Vagina (tissue), 2 donors: ENCODE data around the gene ALKBH3. TPM values are rescaled to one million over a fixed set of nuclear protein-coding genes. Genes with fewer than 3 reads are reported as not detected.

Experiments
- DNase-seq, 2 donors: peaks; one replicate each; pipeline ENCODE4 v3.0.0-alpha.2; 2017; ENCODE audit errors: extremely low spot score in 2 of 2
- H3K27ac ChIP-seq: fragments of 200-600 bp; sonication (generic); one replicate; pipeline ENCODE4 v1.5.1; 2019
- H3K27me3 ChIP-seq: fragments of 200-600 bp; sonication (generic); one replicate; pipeline ENCODE4 v1.5.1; 2019
- H3K36me3 ChIP-seq, 2 donors: fragments of 200-600 bp; sonication (generic); one replicate each; pipeline ENCODE4 v1.5.1; 2017 to 2019
- H3K4me1 ChIP-seq: fragments of 200-600 bp; sonication (generic); one replicate; pipeline ENCODE4 v1.5.1; 2019
- H3K4me3 ChIP-seq, 2 donors: fragments of 200-600 bp; sonication (generic); 1 replicate in 1 of 2; 2 replicates in 1 of 2; pipeline ENCODE4 v1.5.1; 2016 to 2019
- H3K9me3 ChIP-seq: fragments of 200-600 bp; sonication (generic); one replicate; pipeline ENCODE4 v1.5.1; 2019
- POLR2A ChIP-seq, 2 donors: fragments of 450-650 bp; IDR thresholded peaks; one replicate each; pipeline ENCODE4 v1.6.1; 2017; ENCODE audit warnings: antibody characterized with exemption in 2 of 2, mild to moderate bottlenecking in 2 of 2, moderate library complexity in 2 of 2
- POLR2AphosphoS5 ChIP-seq, 2 donors: sonication (generic); formaldehyde crosslinking; IDR thresholded peaks; one replicate each; pipeline ENCODE4 v1.9.0; 2017; ENCODE audit warnings: antibody characterized with exemption in 2 of 2, mild to moderate bottlenecking in 2 of 2, low read depth in 1 of 2; ENCODE audit not compliant: insufficient read depth in 1 of 2
- intact Hi-C: fragments of 100-400 bp; cut with DNase I; formaldehyde crosslinking; loops from one replicate; pipeline ENCODE4 v1.15.1; 2023
- total RNA-seq: library from RNA; depleted of rRNA; stranded (reverse); fragments of >200 nt; gene quantifications from one replicate; pipeline ENCODE4 v1.2.3, GENCODE V29; 2016
- TF ChIP-seq, protein P1 (sequence below), 3 experiments: fragments of 450-650 bp in 2 of 3; fragments of 200-600 bp in 1 of 3; sonication (generic) in 1 of 3; IDR thresholded peaks; one replicate each; pipeline ENCODE4 v1.5.1; 2017 to 2019; ENCODE audit warnings: antibody characterized with exemption in 3 of 3, mild to moderate bottlenecking in 2 of 3, moderate library complexity in 2 of 3

ALKBH3 gene
- total RNA-seq, 1 donor from 2014 or later = 33.4 TPM

DNA sequence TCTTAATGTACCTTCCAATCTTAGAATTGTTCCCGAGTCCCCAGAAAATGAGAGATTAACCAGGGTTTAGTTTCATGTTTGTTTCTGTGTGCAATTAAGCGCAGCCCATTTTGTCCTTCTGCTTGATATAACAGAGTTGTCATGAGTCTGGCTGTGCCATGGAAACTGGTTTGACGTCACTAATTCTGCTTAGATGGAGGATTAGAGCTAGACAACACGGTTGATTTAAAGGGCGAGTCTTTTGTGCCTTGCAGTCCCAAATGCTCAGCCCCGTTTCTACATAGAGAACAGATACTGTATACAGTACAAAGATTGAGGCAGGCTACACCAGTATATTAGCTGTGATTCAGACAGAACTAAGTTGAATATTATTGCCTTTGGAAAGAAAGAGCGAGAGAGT, 45.5 kb upstream of the ALKBH3 start:
- intact Hi-C loops = no loop called here
- H3K27me3 ChIP-seq = no peaks in the 10 kb centered on the region
- DNase-seq = no peak
- no peak overlapping the region for H3K4me3 ChIP-seq
- no peak overlapping the region for H3K27ac ChIP-seq
- H3K36me3 ChIP-seq = no peaks in the 10 kb centered on the region
- no peaks in the 10 kb centered on the region for H3K9me3 ChIP-seq
- TF ChIP-seq POLR2A (IDR thresholded peaks at IDR 0.05) (no peak), POLR2AphosphoS5 (IDR thresholded peaks at IDR 0.05; ENCODE audit: insufficient read depth in 1 of 2, low read depth in 1 of 2) (no peak)
- TF ChIP-seq, protein P1, sequence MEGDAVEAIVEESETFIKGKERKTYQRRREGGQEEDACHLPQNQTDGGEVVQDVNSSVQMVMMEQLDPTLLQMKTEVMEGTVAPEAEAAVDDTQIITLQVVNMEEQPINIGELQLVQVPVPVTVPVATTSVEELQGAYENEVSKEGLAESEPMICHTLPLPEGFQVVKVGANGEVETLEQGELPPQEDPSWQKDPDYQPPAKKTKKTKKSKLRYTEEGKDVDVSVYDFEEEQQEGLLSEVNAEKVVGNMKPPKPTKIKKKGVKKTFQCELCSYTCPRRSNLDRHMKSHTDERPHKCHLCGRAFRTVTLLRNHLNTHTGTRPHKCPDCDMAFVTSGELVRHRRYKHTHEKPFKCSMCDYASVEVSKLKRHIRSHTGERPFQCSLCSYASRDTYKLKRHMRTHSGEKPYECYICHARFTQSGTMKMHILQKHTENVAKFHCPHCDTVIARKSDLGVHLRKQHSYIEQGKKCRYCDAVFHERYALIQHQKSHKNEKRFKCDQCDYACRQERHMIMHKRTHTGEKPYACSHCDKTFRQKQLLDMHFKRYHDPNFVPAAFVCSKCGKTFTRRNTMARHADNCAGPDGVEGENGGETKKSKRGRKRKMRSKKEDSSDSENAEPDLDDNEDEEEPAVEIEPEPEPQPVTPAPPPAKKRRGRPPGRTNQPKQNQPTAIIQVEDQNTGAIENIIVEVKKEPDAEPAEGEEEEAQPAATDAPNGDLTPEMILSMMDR (IDR thresholded peaks at IDR 0.05) = no peak
- no peaks in the 10 kb centered on the region for H3K4me1 ChIP-seq

DNA sequence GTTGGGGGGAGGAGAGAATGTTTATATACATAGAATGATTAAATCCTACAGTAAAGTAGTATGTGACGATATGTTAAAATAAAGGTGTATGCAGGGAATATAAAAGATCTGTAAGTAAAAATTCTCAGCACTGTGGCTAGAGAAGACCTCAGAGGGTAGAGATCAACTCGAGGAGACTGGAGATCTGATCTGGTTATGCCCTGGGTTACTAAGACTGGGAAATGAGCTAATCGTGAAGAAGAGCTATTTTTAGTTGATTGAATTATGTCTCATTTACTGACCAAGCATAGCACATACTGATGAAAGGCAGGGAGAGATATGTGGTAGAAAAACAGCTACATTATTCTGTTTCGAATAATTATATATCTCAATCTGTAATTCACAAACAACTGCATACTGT, 42.8 kb upstream of the ALKBH3 start:
- Histone ChIP-seq H3K27me3 (no peaks in the 10 kb centered on the region), H3K4me1 (no peaks in the 10 kb centered on the region), H3K9me3 (no peaks in the 10 kb centered on the region), H3K27ac (no peak overlapping the region), H3K4me3 (no peak overlapping the region), H3K36me3 (peaks cover 0 to 6% of the 10 kb centered on the region in 2 donors)
- no peak for DNase-seq
- TF ChIP-seq POLR2A (IDR thresholded peaks at IDR 0.05) = no peak
- no peak for TF ChIP-seq POLR2AphosphoS5 (IDR thresholded peaks at IDR 0.05; ENCODE audit: insufficient read depth in 1 of 2, low read depth in 1 of 2)
- intact Hi-C loops = no loop called here

DNA sequence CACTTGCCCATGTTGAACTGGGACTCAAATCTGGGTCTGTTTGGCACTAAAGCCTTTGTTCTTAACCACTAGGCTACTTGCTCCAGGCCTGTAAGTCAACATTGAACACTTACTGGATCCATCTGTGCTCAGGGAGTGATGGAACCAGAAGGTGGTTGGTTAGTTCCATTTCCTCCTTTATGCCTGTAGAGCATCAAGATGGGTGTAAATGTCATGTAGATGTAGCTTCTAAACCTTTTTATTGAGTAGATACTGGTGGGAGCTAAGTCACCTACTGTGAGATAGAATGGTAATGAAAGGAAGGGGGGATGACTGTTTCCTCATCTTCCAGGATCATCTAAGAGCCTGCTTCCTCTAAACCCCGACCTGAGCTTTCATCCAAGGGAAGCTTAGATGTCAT, 38.6 kb upstream of the ALKBH3 start:
- intact Hi-C loops = no loop called here
- no peak overlapping the region for H3K27ac ChIP-seq
- no peak overlapping the region for H3K4me3 ChIP-seq
- no peaks in the 10 kb centered on the region for H3K9me3 ChIP-seq
- peaks cover 0 to 6% of the 10 kb centered on the region in 2 donors for H3K36me3 ChIP-seq
- TF ChIP-seq, protein P1 (IDR thresholded peaks at IDR 0.05) = no peak
- no peak for TF ChIP-seq POLR2A (IDR thresholded peaks at IDR 0.05)
- no peak for DNase-seq
- no peaks in the 10 kb centered on the region for H3K4me1 ChIP-seq
- H3K27me3 ChIP-seq = no peaks in the 10 kb centered on the region

DNA sequence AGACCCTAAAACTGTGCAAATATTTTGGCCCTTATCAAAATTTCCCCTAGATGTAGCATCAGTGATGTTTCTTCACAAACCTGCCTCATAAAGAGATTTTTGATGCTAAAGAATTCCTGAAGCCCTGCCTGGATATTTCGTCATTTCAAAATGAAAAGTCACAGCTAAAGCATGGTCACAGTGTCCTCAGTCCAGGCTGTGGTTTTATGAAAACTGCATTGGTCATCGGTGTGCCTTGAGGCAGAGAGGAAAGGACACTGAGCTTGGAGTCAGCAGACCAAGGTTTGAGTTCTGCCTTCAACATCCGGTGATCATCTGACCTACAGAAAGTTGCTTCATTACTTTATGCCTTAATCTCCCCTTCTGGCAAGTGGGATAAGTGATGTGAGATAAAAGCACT, 34.8 kb upstream of the ALKBH3 start:
- Histone ChIP-seq H3K27ac (no peak overlapping the region), H3K36me3 (peaks cover 0 to 2% of the 10 kb centered on the region in 2 donors), H3K4me1 (no peaks in the 10 kb centered on the region), H3K4me3 (no peak overlapping the region), H3K9me3 (no peaks in the 10 kb centered on the region), H3K27me3 (no peaks in the 10 kb centered on the region)
- intact Hi-C loops = no loop called here
- TF ChIP-seq POLR2AphosphoS5 (IDR thresholded peaks at IDR 0.05; ENCODE audit: insufficient read depth in 1 of 2, low read depth in 1 of 2) (no peak), POLR2A (IDR thresholded peaks at IDR 0.05) (no peak)
- TF ChIP-seq, protein P1 (IDR thresholded peaks at IDR 0.05) = no peak
- no peak for DNase-seq

DNA sequence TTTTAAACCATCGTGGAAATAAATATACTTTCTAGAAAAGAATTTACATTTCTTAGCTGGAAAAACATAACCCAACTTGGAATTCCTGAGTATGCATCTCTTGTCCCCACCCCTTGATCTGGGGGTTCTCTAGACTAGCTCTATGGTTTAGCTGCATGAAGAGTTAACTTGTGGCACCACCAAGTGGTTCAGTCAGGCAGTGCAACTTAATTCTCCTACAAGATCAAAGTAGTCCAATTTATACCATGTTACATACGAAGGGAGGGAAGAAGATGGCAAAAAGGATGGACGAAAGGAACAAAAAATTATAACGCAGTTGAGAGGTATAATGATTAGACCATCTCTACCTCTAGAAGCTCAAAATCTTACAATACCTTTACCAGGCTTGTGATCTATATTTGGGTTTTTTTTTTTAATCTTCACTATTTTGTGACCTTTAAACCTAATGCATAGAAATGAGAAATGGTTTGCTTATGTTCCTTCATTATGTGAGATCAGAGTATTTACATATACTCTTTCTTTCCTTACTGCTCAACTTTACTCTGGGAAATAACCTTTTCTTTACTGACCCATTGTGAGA, 28.5 kb upstream of the ALKBH3 start:
- Histone ChIP-seq H3K4me3 (no peak overlapping the region), H3K27me3 (no peaks in the 10 kb centered on the region), H3K36me3 (peaks cover 0 to 8% of the 10 kb centered on the region in 2 donors), H3K27ac (no peak overlapping the region), H3K9me3 (no peaks in the 10 kb centered on the region), H3K4me1 (no peaks in the 10 kb centered on the region)
- TF ChIP-seq, protein P1 (IDR thresholded peaks at IDR 0.05) = peak in 1 of 3 experiments; percentile 40
- no peak for TF ChIP-seq POLR2AphosphoS5 (IDR thresholded peaks at IDR 0.05; ENCODE audit: insufficient read depth in 1 of 2, low read depth in 1 of 2)
- intact Hi-C loops = no loop called here
- DNase-seq = no peak
